Tibial nerve (tissue), 4 donors: ENCODE data around the gene DGKQ.

ENCODE experiments used
- CTCF ChIP-seq, 5 experiments: fragments of 200-600 bp in 3 of 5; fragments of 450-650 bp in 2 of 5; sonication (generic) in 3 of 5; IDR thresholded peaks; one replicate each; pipeline ENCODE4 v1.5.1; 2016 to 2019; ENCODE audit warnings: antibody characterized with exemption in 5 of 5, mild to moderate bottlenecking in 3 of 5, moderate library complexity in 2 of 5
- EP300 ChIP-seq, 2 donors: sonication (generic); formaldehyde crosslinking; IDR thresholded peaks; one replicate each; pipeline ENCODE4 v1.6.1; 2017; ENCODE audit warnings: antibody characterized with exemption in 2 of 2, mild to moderate bottlenecking in 1 of 2
- POLR2A ChIP-seq, 2 donors: fragments of 450-650 bp; IDR thresholded peaks; one replicate each; pipeline ENCODE4 v1.6.1; 2017; ENCODE audit warnings: antibody characterized with exemption in 2 of 2, mild to moderate bottlenecking in 2 of 2, moderate library complexity in 2 of 2

GRCh38 chr4:960140-960635 is 13.2 kb downstream of the DGKQ start:
- no peak for TF ChIP-seq CTCF (IDR thresholded peaks at IDR 0.05)
- no peak for TF ChIP-seq POLR2A (IDR thresholded peaks at IDR 0.05)
- TF ChIP-seq EP300 (IDR thresholded peaks at IDR 0.05) = no peak
